ENCODE measurements around the gene NADK2.

NADK2 gene

DNA sequence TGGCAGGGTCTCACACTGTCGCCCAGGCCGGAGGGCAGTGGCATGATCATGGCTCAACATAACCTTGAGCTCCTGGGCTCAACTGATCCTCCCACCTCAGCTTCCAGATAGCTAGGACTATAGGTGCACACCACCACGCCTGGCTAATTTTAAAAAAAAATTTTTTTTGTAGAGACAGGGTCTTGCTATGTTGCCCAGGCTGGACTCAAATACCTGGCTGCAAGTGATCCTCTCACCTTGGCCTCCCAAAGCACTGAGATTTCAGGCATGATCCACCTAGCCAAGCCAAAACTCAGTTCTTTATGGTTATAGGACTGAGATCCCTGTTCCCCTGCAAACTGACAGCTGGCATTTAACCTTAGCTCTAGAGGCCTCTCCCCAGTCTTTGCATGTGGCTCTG is 95.3 kb downstream of the NADK2 start:
- TF ChIP-seq, protein P1, sequence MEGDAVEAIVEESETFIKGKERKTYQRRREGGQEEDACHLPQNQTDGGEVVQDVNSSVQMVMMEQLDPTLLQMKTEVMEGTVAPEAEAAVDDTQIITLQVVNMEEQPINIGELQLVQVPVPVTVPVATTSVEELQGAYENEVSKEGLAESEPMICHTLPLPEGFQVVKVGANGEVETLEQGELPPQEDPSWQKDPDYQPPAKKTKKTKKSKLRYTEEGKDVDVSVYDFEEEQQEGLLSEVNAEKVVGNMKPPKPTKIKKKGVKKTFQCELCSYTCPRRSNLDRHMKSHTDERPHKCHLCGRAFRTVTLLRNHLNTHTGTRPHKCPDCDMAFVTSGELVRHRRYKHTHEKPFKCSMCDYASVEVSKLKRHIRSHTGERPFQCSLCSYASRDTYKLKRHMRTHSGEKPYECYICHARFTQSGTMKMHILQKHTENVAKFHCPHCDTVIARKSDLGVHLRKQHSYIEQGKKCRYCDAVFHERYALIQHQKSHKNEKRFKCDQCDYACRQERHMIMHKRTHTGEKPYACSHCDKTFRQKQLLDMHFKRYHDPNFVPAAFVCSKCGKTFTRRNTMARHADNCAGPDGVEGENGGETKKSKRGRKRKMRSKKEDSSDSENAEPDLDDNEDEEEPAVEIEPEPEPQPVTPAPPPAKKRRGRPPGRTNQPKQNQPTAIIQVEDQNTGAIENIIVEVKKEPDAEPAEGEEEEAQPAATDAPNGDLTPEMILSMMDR (conservative IDR thresholded peaks at IDR 0.05; ENCODE audit: low read length), result no peak
- no peak overlapping the region for H3K4me3 ChIP-seq (ENCODE audit: low read length)
- no peak for DNase-seq (ENCODE audit: low read depth)

DNA sequence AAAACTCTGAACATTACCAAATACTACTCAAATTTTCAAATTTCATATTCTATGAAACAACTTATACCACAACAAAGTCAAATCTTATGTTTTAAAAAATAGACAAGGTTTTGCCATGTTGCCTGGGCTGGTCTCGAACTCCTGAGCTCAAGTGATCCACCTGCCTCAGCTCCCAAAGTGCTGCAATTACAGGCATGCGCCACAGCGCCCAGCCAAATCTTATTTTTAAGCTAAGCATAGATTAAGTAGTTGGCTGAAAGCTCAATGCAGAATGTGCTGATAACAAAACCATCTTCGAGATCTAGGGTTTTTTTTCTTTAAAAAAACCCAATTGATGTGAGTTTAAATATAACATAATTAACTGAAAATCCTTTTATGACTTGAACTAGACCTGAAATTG is 96.4 kb downstream of the NADK2 start:
- no peak for DNase-seq (ENCODE audit: low read depth)
- TF ChIP-seq, protein P1 (conservative IDR thresholded peaks at IDR 0.05; ENCODE audit: low read length), result no peak
- no peak overlapping the region for H3K4me3 ChIP-seq (ENCODE audit: low read length)
